ENCODE data around the gene PSMD9. TPM values are rescaled to one million over a fixed set of nuclear protein-coding genes. Genes with fewer than 3 reads are reported as not detected.
A peak's percentile ranks its signal among the peaks of the same experiment; 100 is the strongest.
"Not testable (repeated sequence)": the region's sequence is repeated elsewhere in the genome, so short reads cannot be mapped to it uniquely, and the experiment has no call there.

PSMD9 gene
- total and polyA plus RNA-seq, 10 of the 15 experiments (the other 5 are each of a cell fraction or from before 2014, with no cell fraction given) = 14.6 to 152 (median 58.1) TPM

DNA sequence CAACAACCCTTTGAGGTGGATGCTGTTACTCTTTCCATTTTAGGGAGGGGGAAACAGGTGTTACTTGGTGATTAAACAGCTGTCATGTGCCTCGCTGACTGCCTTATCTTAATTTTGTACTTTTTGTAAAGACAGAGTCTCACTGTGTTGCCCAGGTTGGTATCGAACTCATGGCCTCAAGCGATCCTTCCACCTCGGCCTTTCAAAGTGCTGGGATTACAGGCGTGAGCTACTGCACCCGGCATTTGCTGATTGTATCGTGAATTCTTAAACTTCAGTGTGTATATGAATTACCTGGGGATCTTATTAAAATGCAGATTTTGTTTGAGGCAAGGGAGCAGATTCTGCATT lies 659 bp downstream of the PSMD9 start:
- Histone ChIP-seq H2AFZ (ENCODE audit: control insufficient read depth, low read depth, low read length) (peak overlapping the region; percentile 83), H3K79me2 (ENCODE audit: control insufficient read depth, insufficient read depth, low read length) (peaks cover 21% of the 10 kb centered on the region), H3K9ac (ENCODE audit: control insufficient read depth, insufficient read depth, low read length) (peak overlapping the region; percentile 76), H3K4me2 (ENCODE audit: control insufficient read depth, insufficient read depth) (peak overlapping the region; percentile 39), H3K27ac (ENCODE audit: control insufficient read depth, insufficient read depth) (peak overlapping the region; percentile 84), H3K36me3 (ENCODE audit: control insufficient read depth in 2 of 2, insufficient read depth in 2 of 2, low read length in 1 of 2) (peaks cover 0 to 1% of the 10 kb centered on the region in 2 experiments; a peak in 2 of 4 replicates), H4K20me1 (ENCODE audit: control insufficient read depth, insufficient read depth) (no peaks in the 10 kb centered on the region), H3K4me1 (ENCODE audit: control insufficient read depth, insufficient read depth, low read length) (peaks cover 5% of the 10 kb centered on the region; the same call in 1 of the 2 replicates), H3K9me3 (replicated peaks; ENCODE audit: control insufficient read depth, insufficient read depth, low read length) (no peaks in the 10 kb centered on the region), H3K27me3 (replicated peaks in 1 of 2; ENCODE audit: control insufficient read depth in 2 of 2, insufficient read depth in 2 of 2, low read length in 1 of 2) (no peaks in the 10 kb centered on the region), H3K4me3 (peak overlapping the region; percentile 89)
- no TSS peak for BruUV-seq (replicated peaks)
- no peak for DNase-seq (ENCODE audit: low read depth, low spot score)
- ChIA-PET CTCF (interaction anchor here (1.5 to 4.6 kb wide), 5 partner anchors 78 to 188 kb away, joined by 3 to 90 read pairs (median 8); partner anchors contain the start of gene RHOF), SMC1A (ENCODE audit: uncharacterized antibody, unreplicated experiment) (interaction anchor here (1.2 to 2.7 kb wide), 4 partner anchors 78 to 172 kb away, joined by 4 to 36 read pairs (median 6); partner anchors contain the start of gene RHOF), POLR2A (interaction anchor here (0.6 to 2.0 kb wide), 4 partner anchors 78 to 189 kb away, joined by 4 to 11 read pairs (median 5); partner anchors contain the start of genes MLXIP and SETD1B), RAD21 (ENCODE audit: unreplicated experiment) (interaction anchor here (2.6 to 5.3 kb wide), 2 partner anchors 78 to 94 kb away, joined by 14 to 54 read pairs; partner anchors contain the start of gene RHOF)
- under 1% methylated on average over 7 of the region's 7 CpGs for WGBS (ENCODE audit: insufficient coverage, insufficient replicate concordance, low lambda C conversion rate, missing lambda C conversion rate)
- no peak for ATAC-seq
- in situ Hi-C loops (cut with MboI) = loop anchor here (5.0 kb wide), 1 partner anchor 92 kb away; no protein-coding TSS in a partner anchor
- intact Hi-C loops (cut with micrococcal nuclease; ENCODE audit: unreplicated experiment) = loop anchor here (5.0 kb wide), 1 partner anchor 202 kb away; no protein-coding TSS in a partner anchor
- FAIRE-seq = no peak
- 0 out of 2 replicates have a peak, but pooled peaks have one; percentile 44 for TF ChIP-seq MTA3 (IDR thresholded peaks at IDR 0.05; ENCODE audit: borderline replicate concordance, low read length)
- no peak for TF ChIP-seq SIX5 (IDR thresholded peaks at IDR 0.05; ENCODE audit: low read depth, low read length, severe bottlenecking)

DNA sequence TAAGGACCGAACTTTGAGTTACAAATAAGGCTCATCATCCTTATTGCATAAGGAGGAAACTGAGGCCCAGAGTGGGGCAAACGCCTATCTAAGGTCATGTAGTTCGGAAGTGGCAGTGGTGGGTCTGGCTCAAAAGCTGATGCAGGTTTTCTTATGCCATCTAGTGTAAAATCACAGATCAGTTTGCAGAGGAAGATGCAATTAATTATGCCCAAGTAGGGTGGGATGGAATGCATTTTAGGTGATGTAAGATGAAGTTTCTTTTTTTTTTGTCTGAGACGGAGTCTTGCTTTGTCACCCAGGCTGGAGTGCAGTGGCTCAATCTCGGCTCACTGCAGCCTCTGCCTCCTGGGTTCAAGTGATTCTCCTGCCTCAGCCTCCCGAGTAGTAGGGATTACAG lies 1.1 kb downstream of the PSMD9 start:
- ChIA-PET CTCF (interaction anchor here (1.8 to 4.6 kb wide), 3 partner anchors 88 to 188 kb away, joined by 4 to 90 read pairs (median 8); partner anchors contain the start of gene RHOF), RAD21 (ENCODE audit: unreplicated experiment) (interaction anchor here (2.6 to 5.3 kb wide), 2 partner anchors 78 to 94 kb away, joined by 14 to 54 read pairs; partner anchors contain the start of gene RHOF), POLR2A (interaction anchor here (0.6 to 1.6 kb wide), 3 partner anchors 79 to 189 kb away, joined by 4 to 5 read pairs (median 5); partner anchors contain the start of gene MLXIP), SMC1A (ENCODE audit: uncharacterized antibody, unreplicated experiment) (interaction anchor here (1.3 to 2.7 kb wide), 2 partner anchors 95 to 172 kb away, joined by 4 to 36 read pairs; partner anchors contain the start of gene RHOF)
- not testable (repeated sequence) for H3K27ac ChIP-seq (ENCODE audit: control insufficient read depth, insufficient read depth); H3K27me3 ChIP-seq (replicated peaks in 1 of 2; ENCODE audit: control insufficient read depth in 2 of 2, insufficient read depth in 2 of 2, low read length in 1 of 2); H3K36me3 ChIP-seq (ENCODE audit: control insufficient read depth in 2 of 2, insufficient read depth in 2 of 2, low read length in 1 of 2); ATAC-seq; BruUV-seq (replicated peaks); H2AFZ ChIP-seq (ENCODE audit: control insufficient read depth, low read depth, low read length); H3K9me3 ChIP-seq (replicated peaks; ENCODE audit: control insufficient read depth, insufficient read depth, low read length); H4K20me1 ChIP-seq (ENCODE audit: control insufficient read depth, insufficient read depth); DNase-seq (ENCODE audit: low read depth, low spot score); FAIRE-seq; H3K4me1 ChIP-seq (ENCODE audit: control insufficient read depth, insufficient read depth, low read length)
- in situ Hi-C loops (cut with MboI) = loop anchor here (5.0 kb wide), 1 partner anchor 92 kb away; no protein-coding TSS in a partner anchor
- 54% methylated on average over 6 of the region's 6 CpGs for WGBS (ENCODE audit: insufficient coverage, insufficient replicate concordance, low lambda C conversion rate, missing lambda C conversion rate)
- Histone ChIP-seq H3K79me2 (ENCODE audit: control insufficient read depth, insufficient read depth, low read length) (peaks cover 21% of the 10 kb centered on the region), H3K4me3 (peak overlapping the region; percentile 89), H3K9ac (ENCODE audit: control insufficient read depth, insufficient read depth, low read length) (peak overlapping the region; percentile 76), H3K4me2 (ENCODE audit: control insufficient read depth, insufficient read depth) (peak overlapping the region; percentile 39)
- intact Hi-C loops (cut with micrococcal nuclease; ENCODE audit: unreplicated experiment) = loop anchor here (5.0 kb wide), 1 partner anchor 202 kb away; no protein-coding TSS in a partner anchor

Measured in GM12878 (cell line).